ENCODE data around the gene LCP1.
"Not testable (repeated sequence)": the region's sequence is repeated elsewhere in the genome, so short reads cannot be mapped to it uniquely, and the experiment has no call there.

DNA sequence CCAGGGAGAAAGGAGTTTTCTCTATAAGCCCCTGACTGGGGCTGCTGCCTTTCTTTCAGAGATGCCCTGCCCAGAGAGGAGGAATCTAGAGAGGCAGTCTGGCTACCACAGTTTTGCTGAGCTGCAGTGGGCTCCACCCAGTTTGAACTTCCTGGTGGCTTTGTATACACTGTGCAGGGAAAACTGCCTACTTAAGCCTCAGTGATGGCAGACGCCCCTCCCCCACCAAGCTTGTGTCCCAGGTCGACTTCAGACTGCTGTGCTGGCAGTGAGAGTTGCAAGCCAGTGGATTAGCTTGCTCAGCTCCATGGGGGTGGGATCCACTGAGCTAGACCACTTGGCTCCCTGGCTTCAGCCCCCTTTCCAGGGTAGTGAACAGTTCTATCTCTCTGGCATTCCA lies 38.3 kb upstream of the LCP1 start:
- TF ChIP-seq, protein P1, sequence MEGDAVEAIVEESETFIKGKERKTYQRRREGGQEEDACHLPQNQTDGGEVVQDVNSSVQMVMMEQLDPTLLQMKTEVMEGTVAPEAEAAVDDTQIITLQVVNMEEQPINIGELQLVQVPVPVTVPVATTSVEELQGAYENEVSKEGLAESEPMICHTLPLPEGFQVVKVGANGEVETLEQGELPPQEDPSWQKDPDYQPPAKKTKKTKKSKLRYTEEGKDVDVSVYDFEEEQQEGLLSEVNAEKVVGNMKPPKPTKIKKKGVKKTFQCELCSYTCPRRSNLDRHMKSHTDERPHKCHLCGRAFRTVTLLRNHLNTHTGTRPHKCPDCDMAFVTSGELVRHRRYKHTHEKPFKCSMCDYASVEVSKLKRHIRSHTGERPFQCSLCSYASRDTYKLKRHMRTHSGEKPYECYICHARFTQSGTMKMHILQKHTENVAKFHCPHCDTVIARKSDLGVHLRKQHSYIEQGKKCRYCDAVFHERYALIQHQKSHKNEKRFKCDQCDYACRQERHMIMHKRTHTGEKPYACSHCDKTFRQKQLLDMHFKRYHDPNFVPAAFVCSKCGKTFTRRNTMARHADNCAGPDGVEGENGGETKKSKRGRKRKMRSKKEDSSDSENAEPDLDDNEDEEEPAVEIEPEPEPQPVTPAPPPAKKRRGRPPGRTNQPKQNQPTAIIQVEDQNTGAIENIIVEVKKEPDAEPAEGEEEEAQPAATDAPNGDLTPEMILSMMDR (IDR thresholded peaks at IDR 0.05), result not testable (repeated sequence)
- not testable (repeated sequence) for TF ChIP-seq ZFX (IDR thresholded peaks at IDR 0.05; ENCODE audit: borderline replicate concordance)

Data from 22Rv1 (cell line).